ENCODE measurements around the gene ALKBH3.

- peak; percentile 69 for TF ChIP-seq CTCF (IDR thresholded peaks at IDR 0.05; ENCODE audit: insufficient read depth, low read length)
- TF ChIP-seq POLR2AphosphoS5 (IDR thresholded peaks at IDR 0.05; ENCODE audit: low read depth) = no peak
Observed at GRCh38 chr11:43852057-43852636, 28.5 kb upstream of the ALKBH3 start.
